ENCODE results near the gene EMC8. TPM values are rescaled to one million over a fixed set of nuclear protein-coding genes. Genes with fewer than 3 reads are reported as not detected.
A peak's percentile ranks its signal among the peaks of the same experiment; 100 is the strongest.

Gene EMC8
- total RNA-seq, 1 experiment from 2014 or later: 73.0 TPM

- BruUV-seq (replicated peaks): TSS peak; percentile 43
- Histone ChIP-seq H4K20me1 (ENCODE audit: insufficient read depth) (no peaks in the 10 kb centered on the region), H3K4me3 (replicated peaks in 1 of 2; ENCODE audit: low read depth in 1 of 2, low read length in 2 of 2) (peak overlapping the region; percentile 69 to 72), H3K36me3 (ENCODE audit: control insufficient read depth in 1 of 2, insufficient read depth in 2 of 2, low read length in 2 of 2) (no peaks in the 10 kb centered on the region), H3K79me2 (ENCODE audit: insufficient read depth, low read length) (peaks cover 38% of the 10 kb centered on the region), H3K4me2 (ENCODE audit: low read length) (peak overlapping the region; percentile 79), H3K9ac (ENCODE audit: low read length) (peak overlapping the region; percentile 95), H2AFZ (ENCODE audit: low read depth, low read length, poor library complexity, severe bottlenecking) (peak overlapping the region; percentile 32), H3K9me2 (ENCODE audit: insufficient read depth) (no peaks in the 10 kb centered on the region), H3K9me3 (ENCODE audit: control insufficient read depth in 1 of 2, insufficient read depth in 1 of 2, low read depth in 1 of 2, low read length in 2 of 2) (no peaks in the 10 kb centered on the region), H3K27me3 (ENCODE audit: insufficient read depth, low read length) (no peaks in the 10 kb centered on the region; the same call in 1 of the 2 replicates), H3K27ac (ENCODE audit: low read depth, low read length) (peak overlapping the region; percentile 82), H3K4me1 (ENCODE audit: control insufficient read depth in 1 of 2, insufficient read depth in 2 of 2, low read length in 2 of 2) (peaks cover 54 to 74% of the 10 kb centered on the region in 2 experiments)
- ChIA-PET RAD21 (ENCODE audit: low non-redundant PET in 1 of 2, low total read pairs in 2 of 2, uncharacterized antibody in 2 of 2, unreplicated experiment in 2 of 2) (no interaction called here), POLR2A (no interaction called here), CTCF (interaction anchor here (1.8 to 3.0 kb wide), 2 partner anchors 10 to 13 kb away, joined by 4 to 13 read pairs; no protein-coding TSS in a partner anchor)
- no peak for DNase-seq (ENCODE audit: low read depth, low spot score)
- intact Hi-C loops (cut with micrococcal nuclease): no loop called here
- ATAC-seq: peak; percentile 20
- TF ChIP-seq JUND (IDR thresholded peaks at IDR 0.05) (no peak), ATF3 (IDR thresholded peaks at IDR 0.05) (no peak), CBX3 (IDR thresholded peaks at IDR 0.05; ENCODE audit: low read depth) (no peak), FOSL1 (IDR thresholded peaks at IDR 0.05; ENCODE audit: low read depth) (no peak), ELF1 (IDR thresholded peaks at IDR 0.05; ENCODE audit: borderline replicate concordance, low read depth) (no peak), ZFX (IDR thresholded peaks at IDR 0.05) (no peak), ZBTB33 (IDR thresholded peaks at IDR 0.05; ENCODE audit: extremely low read depth, insufficient replicate concordance, low read length) (no peak), MAX (IDR thresholded peaks at IDR 0.05) (no peak), POLR2AphosphoS5 (IDR thresholded peaks at IDR 0.05; ENCODE audit: low read depth, low read length) (no peak)
Measured at GRCh38 chr16:85749771-85750145, 49.6 kb downstream of the EMC8 start.
